ENCODE measurements around the gene HIVEP2. TPM values are rescaled to one million over a fixed set of nuclear protein-coding genes. Genes with fewer than 3 reads are reported as not detected.

Gene HIVEP2
- polyA plus RNA-seq, 3 donors: 0.16 to 1.4 (median 0.64) TPM

- H3K9me3 Mint-ChIP-seq: peaks cover 0 to 3% (median 0%) of the 10 kb centered on the region in 7 donors
- peaks cover 57 to 65% of the 10 kb centered on the region in 2 donors for H3K4me1 ChIP-seq (ENCODE audit: control insufficient read depth in 1 of 2, insufficient read depth in 2 of 2, low read length in 2 of 2)
- no peak overlapping the region for H3K9ac ChIP-seq (ENCODE audit: insufficient read depth, low read length, poor library complexity, severe bottlenecking)
- 96% methylated on average over 2 of the region's 3 CpGs for WGBS (ENCODE audit: insufficient coverage)
- H3K27me3 Mint-ChIP-seq (ENCODE audit: low read depth in 3 of 3): peaks cover 0 to 7% (median 0%) of the 10 kb centered on the region in 3 donors
- peak overlapping the region in 1 of 2 donors; percentile 57 for H3K4me3 Mint-ChIP-seq
- H3K4me1 Mint-ChIP-seq: peaks cover 56% of the 10 kb centered on the region
- H3K4me2 ChIP-seq (replicated peaks; ENCODE audit: extremely low read depth, low read length, poor library complexity, severe bottlenecking): peak overlapping the region; percentile 24
- DNase-seq: peak; percentile 22 to 59 (median 45)
- H3K27ac Mint-ChIP-seq: peak overlapping the region; percentile 7 to 92 (median 84)
- intact Hi-C loops (cut with micrococcal nuclease): loop anchor here in 1 of 2 donors (10.0 kb wide), 1 partner anchor 209 kb away; no protein-coding TSS in a partner anchor
- no peaks in the 10 kb centered on the region for H3K36me3 ChIP-seq (replicated peaks in 1 of 2; ENCODE audit: control insufficient read depth in 1 of 2, insufficient read depth in 2 of 2, low read length in 2 of 2)
- H3K27me3 ChIP-seq (ENCODE audit: control insufficient read depth in 2 of 2, insufficient read depth in 2 of 2, low read length in 2 of 2): no peaks in the 10 kb centered on the region
- H3K4me3 ChIP-seq (replicated peaks in 1 of 3; ENCODE audit: low read depth in 2 of 3, low read length in 3 of 3): peak overlapping the region in 1 of 3 experiments; percentile 6
- H3K36me3 Mint-ChIP-seq: no peaks in the 10 kb centered on the region
- H3K79me2 ChIP-seq (ENCODE audit: insufficient read depth, low read length): no peaks in the 10 kb centered on the region
- H2AFZ ChIP-seq (ENCODE audit: insufficient read depth, low read depth, low read length, poor library complexity, severe bottlenecking): no peak overlapping the region
- no peaks in the 10 kb centered on the region for H4K20me1 ChIP-seq (ENCODE audit: insufficient read depth, low read length)
- TF ChIP-seq, protein P1, sequence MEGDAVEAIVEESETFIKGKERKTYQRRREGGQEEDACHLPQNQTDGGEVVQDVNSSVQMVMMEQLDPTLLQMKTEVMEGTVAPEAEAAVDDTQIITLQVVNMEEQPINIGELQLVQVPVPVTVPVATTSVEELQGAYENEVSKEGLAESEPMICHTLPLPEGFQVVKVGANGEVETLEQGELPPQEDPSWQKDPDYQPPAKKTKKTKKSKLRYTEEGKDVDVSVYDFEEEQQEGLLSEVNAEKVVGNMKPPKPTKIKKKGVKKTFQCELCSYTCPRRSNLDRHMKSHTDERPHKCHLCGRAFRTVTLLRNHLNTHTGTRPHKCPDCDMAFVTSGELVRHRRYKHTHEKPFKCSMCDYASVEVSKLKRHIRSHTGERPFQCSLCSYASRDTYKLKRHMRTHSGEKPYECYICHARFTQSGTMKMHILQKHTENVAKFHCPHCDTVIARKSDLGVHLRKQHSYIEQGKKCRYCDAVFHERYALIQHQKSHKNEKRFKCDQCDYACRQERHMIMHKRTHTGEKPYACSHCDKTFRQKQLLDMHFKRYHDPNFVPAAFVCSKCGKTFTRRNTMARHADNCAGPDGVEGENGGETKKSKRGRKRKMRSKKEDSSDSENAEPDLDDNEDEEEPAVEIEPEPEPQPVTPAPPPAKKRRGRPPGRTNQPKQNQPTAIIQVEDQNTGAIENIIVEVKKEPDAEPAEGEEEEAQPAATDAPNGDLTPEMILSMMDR (IDR thresholded peaks at IDR 0.05): no peak
- H3K27ac ChIP-seq (ENCODE audit: low read depth in 1 of 2, low read length in 2 of 2): peak overlapping the region in 1 of 2 donors; percentile 27
- no peaks in the 10 kb centered on the region for H3K9me3 ChIP-seq (replicated peaks in 1 of 2; ENCODE audit: control insufficient read depth in 1 of 2, insufficient read depth in 1 of 2, low read length in 2 of 2)
Measured at GRCh38 chr6:142706210-142706609, 238.8 kb downstream of the HIVEP2 start.

GRCh38 chr6:142705054-142705453 lies 239.9 kb downstream of the HIVEP2 start:
- peaks cover 0 to 9% (median 0%) of the 10 kb centered on the region in 3 donors for H3K27me3 Mint-ChIP-seq (ENCODE audit: low read depth in 3 of 3)
- peaks cover 69 to 77% of the 10 kb centered on the region in 2 donors for H3K4me1 ChIP-seq (ENCODE audit: control insufficient read depth in 1 of 2, insufficient read depth in 2 of 2, low read length in 2 of 2)

More at GRCh38 chr6:142705054-142705453, 239.9 kb downstream of the HIVEP2 start:
- H3K27me3 ChIP-seq (ENCODE audit: control insufficient read depth in 2 of 2, insufficient read depth in 2 of 2, low read length in 2 of 2): no peaks in the 10 kb centered on the region
- WGBS (ENCODE audit: insufficient coverage): 0% methylated on average over 1 of the region's 3 CpGs
- H3K27ac ChIP-seq (ENCODE audit: low read depth in 1 of 2, low read length in 2 of 2): peak overlapping the region in 1 of 2 donors; percentile 27
- H3K4me1 Mint-ChIP-seq: peaks cover 67% of the 10 kb centered on the region
- H3K4me2 ChIP-seq (replicated peaks; ENCODE audit: extremely low read depth, low read length, poor library complexity, severe bottlenecking): no peak overlapping the region
- H3K9me3 Mint-ChIP-seq: peaks cover 0 to 3% (median 0%) of the 10 kb centered on the region in 7 donors
- H3K4me3 ChIP-seq (replicated peaks in 1 of 3; ENCODE audit: low read depth in 2 of 3, low read length in 3 of 3): no peak overlapping the region
- H3K36me3 Mint-ChIP-seq: no peaks in the 10 kb centered on the region
- peak in 2 of 3 donors; percentile 44 to 54 for DNase-seq
- H3K9me3 ChIP-seq (replicated peaks in 1 of 2; ENCODE audit: control insufficient read depth in 1 of 2, insufficient read depth in 1 of 2, low read length in 2 of 2): no peaks in the 10 kb centered on the region
- H2AFZ ChIP-seq (ENCODE audit: insufficient read depth, low read depth, low read length, poor library complexity, severe bottlenecking): no peak overlapping the region
- no peaks in the 10 kb centered on the region for H4K20me1 ChIP-seq (ENCODE audit: insufficient read depth, low read length)
- H3K9ac ChIP-seq (ENCODE audit: insufficient read depth, low read length, poor library complexity, severe bottlenecking): no peak overlapping the region
- H3K79me2 ChIP-seq (ENCODE audit: insufficient read depth, low read length): no peaks in the 10 kb centered on the region
- H3K27ac Mint-ChIP-seq: peak overlapping the region in 6 of 7 donors; percentile 68 to 86 (median 82)
- H3K36me3 ChIP-seq (replicated peaks in 1 of 2; ENCODE audit: control insufficient read depth in 1 of 2, insufficient read depth in 2 of 2, low read length in 2 of 2): no peaks in the 10 kb centered on the region
- TF ChIP-seq, protein P1 (IDR thresholded peaks at IDR 0.05): no peak
- H3K4me3 Mint-ChIP-seq: no peak overlapping the region
- intact Hi-C loops (cut with micrococcal nuclease): loop anchor here in 1 of 2 donors (10.0 kb wide), 1 partner anchor 210 kb away; no protein-coding TSS in a partner anchor
